IMR-90 (cell line): ENCODE results near the gene API5.

Experiments
- CEBPB ChIP-seq: IDR thresholded peaks from 2 replicates; pipeline ENCODE4 v1.6.1; 2012; ENCODE audit warnings: low read depth, low read length, improper control_type of control experiment
- CTCF ChIP-seq: conservative IDR thresholded peaks from 2 replicates; pipeline ENCODE4 v1.5.1; 2012; ENCODE audit warnings: mild to moderate bottlenecking, low read depth, low read length, improper control_type of control experiment
- ELK1 ChIP-seq: fragments of 150-350 bp; IDR thresholded peaks from 2 replicates; pipeline ENCODE4 v1.6.1; 2016; ENCODE audit warnings: low read depth, mild to moderate bottlenecking, low read length, moderate library complexity, borderline replicate concordance
- FOS ChIP-seq: fragments of 150-350 bp; IDR thresholded peaks from 2 replicates; pipeline ENCODE4 v1.6.1; 2016; ENCODE audit warnings: low read depth, low read length
- MAZ ChIP-seq: IDR thresholded peaks from 2 replicates; pipeline ENCODE4 v1.6.1; 2012; ENCODE audit warnings: low read depth, mild to moderate bottlenecking, low read length, improper control_type of control experiment, moderate library complexity, borderline replicate concordance
- MXI1 ChIP-seq: IDR thresholded peaks from 2 replicates; pipeline ENCODE4 v1.6.1; 2012; ENCODE audit warnings: low read depth, mild to moderate bottlenecking, low read length, moderate library complexity, borderline replicate concordance
- NFE2L2 ChIP-seq: fragments of 150-350 bp; IDR thresholded peaks from 2 replicates; pipeline ENCODE4 v1.6.1; 2016; ENCODE audit warnings: low read depth, mild to moderate bottlenecking, low read length
- POLR2A ChIP-seq: IDR thresholded peaks from 2 replicates; pipeline ENCODE4 v1.6.1; 2012; ENCODE audit warnings: mild to moderate bottlenecking, low read depth, low read length
- RAD21 ChIP-seq: IDR thresholded peaks from 2 replicates; pipeline ENCODE4 v1.6.1; 2012; ENCODE audit warnings: low read length, improper control_type of control experiment

GRCh38 chr11:43354311-43354710, 42.5 kb downstream of the API5 start:
- no peak for TF ChIP-seq MAZ
- no peak for TF ChIP-seq CTCF
- TF ChIP-seq POLR2A = no peak
- no peak for TF ChIP-seq RAD21
- TF ChIP-seq NFE2L2 = no peak
- no peak for TF ChIP-seq ELK1
- no peak for TF ChIP-seq MXI1
- TF ChIP-seq CEBPB = no peak
- TF ChIP-seq FOS = no peak
